ENCODE results near the gene SPATA16.

GRCh38 chr3:173103469-173103868 lies 37.6 kb downstream of the SPATA16 start:
- TF ChIP-seq CTCF (IDR thresholded peaks at IDR 0.05) (no peak), POLR2A (IDR thresholded peaks at IDR 0.05) (no peak)

Measured in lower leg skin (tissue), 3 donors.